ENCODE measurements around the gene GALT.

DNA sequence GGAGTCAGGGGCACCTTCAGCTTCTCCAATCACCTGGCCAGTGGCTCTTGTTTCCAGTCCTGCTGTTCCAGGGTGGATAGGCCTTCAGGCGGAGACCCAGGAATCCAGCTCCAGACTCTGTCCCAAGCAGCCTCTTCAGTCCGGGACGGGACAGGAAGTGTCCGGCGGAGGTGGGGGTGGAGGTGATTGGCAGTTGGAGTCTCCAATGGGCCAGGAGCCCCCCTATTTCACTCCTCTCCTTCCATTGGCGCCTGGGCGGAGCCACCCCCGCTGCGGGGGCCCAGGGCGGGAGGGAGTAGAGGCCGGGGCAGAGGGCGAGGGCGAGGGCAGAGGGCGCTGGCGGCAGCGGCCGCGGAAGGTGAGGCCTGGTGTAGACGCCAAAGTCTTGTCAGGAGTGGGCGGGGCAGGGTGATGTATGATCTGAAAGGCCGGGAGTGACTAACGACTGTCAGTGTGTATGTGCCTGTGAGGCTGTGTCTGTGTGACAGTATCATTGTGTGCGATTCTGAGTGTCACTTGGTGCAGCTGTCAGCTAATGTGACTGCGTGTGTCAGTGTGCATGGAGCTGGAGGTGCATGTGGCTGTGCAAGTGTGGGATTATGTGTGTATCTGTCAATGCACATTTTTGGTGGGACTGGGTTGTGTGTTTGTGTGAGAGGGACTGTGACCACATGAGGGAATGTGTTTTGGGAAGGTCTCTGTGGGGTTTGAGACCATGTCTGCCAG, 5.6 kb downstream of the GALT start, which contains the start of gene IL11RA:
- no peak for TF ChIP-seq EP300 (IDR thresholded peaks at IDR 0.05)
- TF ChIP-seq, protein P1, sequence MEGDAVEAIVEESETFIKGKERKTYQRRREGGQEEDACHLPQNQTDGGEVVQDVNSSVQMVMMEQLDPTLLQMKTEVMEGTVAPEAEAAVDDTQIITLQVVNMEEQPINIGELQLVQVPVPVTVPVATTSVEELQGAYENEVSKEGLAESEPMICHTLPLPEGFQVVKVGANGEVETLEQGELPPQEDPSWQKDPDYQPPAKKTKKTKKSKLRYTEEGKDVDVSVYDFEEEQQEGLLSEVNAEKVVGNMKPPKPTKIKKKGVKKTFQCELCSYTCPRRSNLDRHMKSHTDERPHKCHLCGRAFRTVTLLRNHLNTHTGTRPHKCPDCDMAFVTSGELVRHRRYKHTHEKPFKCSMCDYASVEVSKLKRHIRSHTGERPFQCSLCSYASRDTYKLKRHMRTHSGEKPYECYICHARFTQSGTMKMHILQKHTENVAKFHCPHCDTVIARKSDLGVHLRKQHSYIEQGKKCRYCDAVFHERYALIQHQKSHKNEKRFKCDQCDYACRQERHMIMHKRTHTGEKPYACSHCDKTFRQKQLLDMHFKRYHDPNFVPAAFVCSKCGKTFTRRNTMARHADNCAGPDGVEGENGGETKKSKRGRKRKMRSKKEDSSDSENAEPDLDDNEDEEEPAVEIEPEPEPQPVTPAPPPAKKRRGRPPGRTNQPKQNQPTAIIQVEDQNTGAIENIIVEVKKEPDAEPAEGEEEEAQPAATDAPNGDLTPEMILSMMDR (IDR thresholded peaks at IDR 0.05), result no peak

Data from upper lobe of left lung (tissue), 4 donors.